H1 (cell line): ENCODE data around the gene CACNG8. TPM values are rescaled to one million over a fixed set of nuclear protein-coding genes. Genes with fewer than 3 reads are reported as not detected.

Experiments
- BCL11A ChIP-seq, 2 experiments: IDR thresholded peaks; one replicate each; pipeline ENCODE4 v1.6.1; 2011; ENCODE audit warnings: low read depth in 2 of 2, low read length in 2 of 2, mild to moderate bottlenecking in 2 of 2
- JUND ChIP-seq: IDR thresholded peaks from 2 replicates; pipeline ENCODE4 v1.6.1; 2011; ENCODE audit warnings: mild to moderate bottlenecking, improper control_type of control experiment, low read length
- TBP ChIP-seq: IDR thresholded peaks from 2 replicates; pipeline ENCODE4 v1.6.1; 2011; ENCODE audit warnings: low read depth, low read length, improper control_type of control experiment
- polyA plus RNA-seq, 7 experiments: library from polyadenylated mRNA; depleted of rRNA in 3 of 7; stranded (reverse) in 5 of 7; unstranded in 2 of 7; fragments of >200 nt in 5 of 7; fragments of 200-250 nt in 2 of 7; gene quantifications; 1 replicate in 5 of 7; 2 replicates in 1 of 7; 4 replicates in 1 of 7; pipeline versions ENCODE4 v1.2.1 to v1.2.3, GENCODE V29; 2011 to 2013; ENCODE audit warnings: missing spikeins in 2 of 7, mixed read lengths in 2 of 7
- total RNA-seq: library from RNA; stranded (reverse); fragmentation: NEBNext Ultra II Directional; extraction: Animal tissue kit (Norgen Biotek cat#: 25700); gene quantifications from 2 replicates; pipeline ENCODE4 v1.2.1, GENCODE V29; 2021

Gene CACNG8
- total and polyA plus RNA-seq, 2 of the 8 experiments (the other 6 are each of a cell fraction or from before 2014, with no cell fraction given) = 0.41 to 4.5 TPM

- no peak for TF ChIP-seq BCL11A (IDR thresholded peaks at IDR 0.05; ENCODE audit: low read depth in 2 of 2, low read length in 2 of 2)
- no peak for TF ChIP-seq JUND
- no peak for TF ChIP-seq TBP
Observed at GRCh38 chr19:53962887-53963431, at the start of gene CACNG8 (continued).
